Articular chondrocyte of knee joint (primary cell): ENCODE results near the gene CCL13. TPM values are rescaled to one million over a fixed set of nuclear protein-coding genes. Genes with fewer than 3 reads are reported as not detected.

Experiments
- total RNA-seq: library from RNA; depleted of rRNA; stranded (reverse); fragments of >200 nt; gene quantifications from 2 replicates; pipeline ENCODE4 v1.2.3, GENCODE V29; 2012

CCL13 gene
- total RNA-seq: 0.32 TPM in 1 of 2 replicates, not detected in the other

DNA sequence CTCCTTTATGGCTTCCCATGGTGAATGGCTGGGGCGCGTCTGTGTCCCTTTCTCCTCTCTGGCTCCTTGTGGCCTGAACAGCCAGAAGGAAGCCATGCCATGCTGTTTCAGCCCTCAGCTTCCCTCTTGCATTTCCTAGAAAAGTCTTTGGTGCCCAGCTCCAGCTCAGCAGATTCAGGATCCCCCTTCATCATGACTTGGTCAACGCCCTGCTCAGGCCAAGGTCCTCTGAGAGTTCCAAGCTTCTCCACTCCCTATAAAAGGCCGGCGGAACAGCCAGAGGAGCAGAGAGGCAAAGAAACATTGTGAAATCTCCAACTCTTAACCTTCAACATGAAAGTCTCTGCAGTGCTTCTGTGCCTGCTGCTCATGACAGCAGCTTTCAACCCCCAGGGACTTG is at the start of gene CCL13:
TSS of gene CCL13 (plus strand) at position 287 of the 400 bp plus-strand sequence. CDS start at position 334, 47 bp downstream.

GRCh38 chr17:34319039-34319483 is 37.2 kb upstream of the CCL13 start, which contains the start of gene CCL8:
CCL8 (plus strand) TSS chr17:34319435; CDS start chr17:34319502, 67 bp downstream.

DNA sequence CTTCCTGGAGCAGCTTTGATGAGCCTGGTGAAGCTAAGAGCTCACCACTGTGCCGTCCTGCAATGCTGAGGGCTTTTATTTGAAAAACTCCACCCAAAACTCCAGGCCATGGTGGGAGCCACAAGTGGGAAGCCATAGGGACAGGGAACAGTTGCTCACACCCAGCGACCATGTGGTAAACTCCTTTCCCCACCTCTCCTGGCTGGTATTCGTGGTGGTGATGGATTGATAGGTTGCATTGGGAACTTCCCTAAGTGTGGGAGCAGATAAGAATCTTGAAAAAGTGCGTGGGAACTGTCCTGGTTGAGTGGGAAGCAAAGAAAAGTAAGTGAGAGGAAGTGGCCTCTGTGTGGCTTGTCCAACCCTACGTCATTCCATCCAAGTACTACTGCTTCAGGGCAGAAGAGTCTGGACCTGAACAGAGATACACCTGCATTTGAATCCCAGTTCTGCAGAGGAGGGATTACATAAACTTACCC is 6.9 kb downstream of the CCL13 start, which contains the start of gene CCL1:
TSS of gene CCL1 (minus strand) at position 51 of the 479 bp plus-strand sequence. CDS start 72 bp downstream, outside the sequence.

Other genes with a start within 250 kb of the CCL13 start
- gene CCL2, start 101.2 kb upstream of the CCL13 start, total RNA-seq: 151 and 185 TPM in 2 replicates
- 3.9 and 6.0 TPM in 2 replicates for gene CCL7, start 86.3 kb upstream of the CCL13 start, total RNA-seq
- not detected in 2 replicates for gene CCL11, start 70.7 kb upstream of the CCL13 start, total RNA-seq
- gene CCL8, start 37.0 kb upstream of the CCL13 start, total RNA-seq: 0.97 and 1.2 TPM in 2 replicates
- gene CCL1, start 6.8 kb downstream of the CCL13 start, total RNA-seq: not detected in 2 replicates
- under 0.01 TPM in 1 of 2 replicates, not detected in the other for gene TMEM132E, start 223.1 kb downstream of the CCL13 start, total RNA-seq